Hypothalamus (tissue), 51 donors: ENCODE measurements around the gene WDR45B.
"Not testable (repeated sequence)": the region's sequence is repeated elsewhere in the genome, so short reads cannot be mapped to it uniquely, and the experiment has no call there.

Source experiments
- DNase-seq, 51 donors: peaks; one replicate each; lab custom pipeline; 2025; lab: John Stamatoyannopoulos, UW

Gene WDR45B

DNA sequence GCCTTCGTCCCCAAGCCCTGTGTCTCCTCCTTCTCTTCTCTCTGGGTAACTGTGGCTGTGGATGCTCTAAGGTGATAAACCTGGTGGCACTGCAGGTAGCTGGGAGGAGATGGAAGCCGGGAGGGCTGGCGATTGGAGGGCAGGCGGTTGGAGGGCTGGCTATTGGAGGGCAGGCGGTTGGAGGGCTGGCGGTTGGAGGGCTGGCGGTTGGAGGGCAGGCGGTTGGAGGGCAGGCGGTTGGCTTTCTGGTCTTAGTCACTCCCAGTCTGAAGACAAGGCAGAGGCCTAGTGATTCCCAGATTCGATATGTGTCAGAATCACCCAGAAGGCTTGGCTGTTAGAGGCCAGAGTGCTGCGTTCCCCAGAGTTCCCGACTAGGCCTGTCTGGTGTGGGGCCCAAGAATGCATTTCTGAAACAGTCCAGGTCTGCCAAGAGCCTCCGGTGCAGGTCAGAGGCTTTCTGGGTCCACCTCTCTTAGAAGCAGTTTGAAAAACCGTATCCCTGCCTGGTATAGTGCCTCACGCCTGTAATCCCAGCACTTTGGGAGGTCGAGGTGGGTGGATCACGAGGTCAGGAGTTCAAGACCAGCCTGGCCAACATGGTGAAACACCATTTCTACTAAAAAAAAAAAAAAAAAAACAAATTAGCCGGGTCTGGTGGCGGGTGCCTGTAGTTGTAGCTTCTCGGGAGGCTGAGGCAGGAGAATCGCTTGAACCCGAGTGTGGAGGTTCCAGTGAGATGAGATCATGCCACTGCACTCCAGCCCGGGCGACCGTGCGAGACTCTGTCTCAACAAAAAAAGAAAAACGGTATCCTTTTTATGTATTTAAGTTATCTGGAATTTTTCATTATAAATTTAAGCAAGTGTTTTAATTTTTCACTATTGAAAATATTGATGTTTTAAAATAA, 59.7 kb downstream of the WDR45B start:
- no peak for DNase-seq

- DNase-seq: no peak
Measured at GRCh38 chr17:82587234-82588086, 60.8 kb downstream of the WDR45B start.

DNA sequence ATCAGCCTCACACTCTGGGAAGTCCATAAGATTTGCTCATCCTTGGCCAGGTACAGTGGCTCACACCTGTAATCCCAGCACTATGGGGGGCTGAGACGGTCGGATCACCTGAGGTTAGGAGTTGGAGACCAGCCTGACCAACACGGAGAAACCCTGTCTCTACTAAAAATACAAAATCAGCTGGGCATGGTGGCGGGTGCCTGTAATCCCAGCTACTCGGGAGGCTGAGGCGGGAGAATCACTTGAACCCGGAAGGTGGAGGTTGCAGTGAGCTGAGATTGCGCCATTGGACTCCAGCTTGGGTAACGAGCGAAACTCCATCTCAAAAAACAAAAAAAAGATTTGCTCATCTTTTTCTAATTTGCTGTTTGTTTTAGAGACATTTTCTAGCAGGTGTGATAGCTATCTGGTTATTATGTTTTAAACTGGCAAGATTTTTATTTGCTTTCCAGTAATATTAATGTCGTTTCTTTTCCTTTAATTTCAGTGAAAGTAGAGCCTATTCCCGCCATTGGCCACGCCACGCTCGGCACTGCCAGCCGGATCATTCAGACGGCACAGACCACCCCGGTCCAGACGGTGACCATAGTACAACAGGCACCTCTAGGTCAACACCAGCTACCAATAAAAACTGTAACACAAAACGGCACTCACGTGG, 61.5 kb downstream of the WDR45B start:
- no peak for DNase-seq

DNA sequence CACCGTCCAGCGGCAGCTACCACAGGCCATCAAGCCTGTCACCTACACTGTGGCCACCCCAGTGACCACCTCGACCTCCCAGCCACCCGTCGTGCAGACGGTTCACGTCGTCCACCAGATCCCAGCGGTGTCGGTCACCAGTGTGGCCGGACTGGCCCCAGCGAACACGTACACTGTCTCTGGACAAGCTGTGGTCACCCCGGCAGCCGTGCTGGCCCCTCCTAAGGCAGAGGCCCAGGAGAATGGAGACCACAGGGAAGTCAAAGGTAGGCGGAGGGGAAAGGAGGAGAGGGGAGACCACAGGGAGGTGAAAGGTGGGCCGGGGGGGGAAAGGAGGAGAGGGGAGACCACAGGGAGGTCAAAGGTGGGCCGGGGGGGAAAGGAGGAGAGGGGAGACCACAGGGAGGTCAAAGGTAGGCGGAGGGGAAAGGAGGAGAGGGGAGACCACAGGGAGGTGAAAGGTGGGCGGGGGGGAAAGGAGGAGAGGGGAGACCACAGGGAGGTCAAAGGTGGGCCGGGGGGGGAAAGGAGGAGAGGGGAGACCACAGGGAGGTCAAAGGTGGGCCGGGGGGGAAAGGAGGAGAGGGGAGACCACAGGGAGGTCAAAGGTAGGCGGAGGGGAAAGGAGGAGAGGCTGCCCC, 62.2 kb downstream of the WDR45B start:
- peak in 16 of 51 donors; percentile 14 to 73 (median 32) for DNase-seq

DNA sequence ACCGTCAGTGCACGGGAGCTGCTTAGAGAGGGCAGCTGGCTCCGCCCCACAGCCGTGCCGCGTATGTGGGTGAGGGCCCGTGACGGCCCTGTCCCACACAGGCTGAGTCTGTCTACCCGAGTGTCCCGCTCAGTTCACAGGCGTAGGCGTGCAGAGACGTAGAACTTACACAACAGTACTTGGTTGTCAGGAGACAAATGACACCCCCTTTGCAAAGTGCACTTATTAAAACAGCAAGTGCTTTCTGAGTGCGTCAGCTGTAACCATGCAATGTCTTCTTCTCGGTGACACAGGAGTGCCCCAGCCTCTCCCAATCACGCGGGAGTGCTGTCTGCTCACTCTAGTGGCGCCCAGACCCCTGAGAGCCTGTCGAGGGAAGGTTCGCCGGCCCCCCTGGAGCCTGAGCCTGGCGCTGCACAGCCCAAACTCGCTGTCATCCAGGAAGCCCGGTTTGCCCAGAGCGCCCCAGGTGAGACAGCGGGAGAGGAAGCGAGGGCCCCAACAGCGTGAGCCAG, 64.5 kb downstream of the WDR45B start:
- DNase-seq: peak in 3 of 51 donors; percentile 28 to 41 (median 30)

DNA sequence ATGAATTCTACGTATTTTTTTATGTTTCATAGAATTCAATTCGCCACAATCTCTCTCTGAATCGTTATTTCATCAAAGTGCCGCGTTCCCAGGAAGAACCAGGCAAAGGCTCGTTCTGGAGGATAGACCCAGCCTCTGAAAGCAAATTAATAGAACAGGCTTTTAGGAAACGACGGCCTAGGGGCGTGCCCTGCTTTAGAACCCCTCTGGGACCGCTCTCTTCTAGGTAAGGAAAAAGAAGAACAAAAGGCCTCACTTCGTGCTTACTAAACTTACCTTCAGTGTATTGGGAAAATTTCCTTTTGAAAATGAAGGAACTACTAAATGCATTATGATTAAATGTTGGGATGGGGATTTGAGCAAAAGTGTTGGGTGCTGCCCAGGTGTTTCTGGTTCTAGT, 65.5 kb downstream of the WDR45B start:
- no peak for DNase-seq

DNA sequence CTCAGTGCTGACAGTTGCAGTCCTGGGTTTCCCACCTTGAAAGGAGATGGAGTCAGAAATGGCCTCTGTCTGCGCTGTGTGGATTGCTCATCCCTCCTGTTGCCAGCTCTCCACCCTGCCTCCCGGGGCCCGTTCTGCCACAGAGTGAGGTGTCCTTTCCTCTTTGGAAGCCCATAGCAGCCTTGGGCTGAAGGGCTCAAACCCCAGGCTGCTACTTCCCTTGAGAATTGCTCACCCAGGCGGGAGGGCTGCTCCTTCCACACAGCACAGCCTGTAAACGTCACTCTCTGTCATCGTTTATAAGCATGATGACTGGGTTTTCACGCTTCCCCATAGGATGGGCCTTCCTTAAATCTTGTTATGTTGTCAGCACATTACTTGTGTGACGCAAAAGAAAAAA, 66.0 kb downstream of the WDR45B start:
- no peak for DNase-seq

DNA sequence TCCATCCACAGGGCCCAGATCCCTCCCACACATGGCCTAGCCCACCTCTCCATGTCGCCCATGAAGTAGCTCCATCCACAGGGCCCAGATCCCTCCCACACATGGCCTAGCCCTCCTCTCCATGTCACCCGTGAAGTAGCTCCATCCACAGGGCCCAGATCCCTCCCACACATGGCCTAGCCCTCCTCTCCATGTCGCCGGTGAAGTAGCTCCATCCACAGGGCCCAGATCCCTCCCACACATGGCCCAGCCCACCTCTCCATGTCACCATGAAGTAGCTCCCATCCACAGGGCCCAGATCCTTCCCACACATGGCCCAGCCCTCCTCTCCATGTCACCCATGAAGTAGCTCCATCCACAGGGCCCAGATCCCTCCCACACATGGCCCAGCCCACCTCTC, 68.3 kb downstream of the WDR45B start:
- not testable (repeated sequence) for DNase-seq

DNA sequence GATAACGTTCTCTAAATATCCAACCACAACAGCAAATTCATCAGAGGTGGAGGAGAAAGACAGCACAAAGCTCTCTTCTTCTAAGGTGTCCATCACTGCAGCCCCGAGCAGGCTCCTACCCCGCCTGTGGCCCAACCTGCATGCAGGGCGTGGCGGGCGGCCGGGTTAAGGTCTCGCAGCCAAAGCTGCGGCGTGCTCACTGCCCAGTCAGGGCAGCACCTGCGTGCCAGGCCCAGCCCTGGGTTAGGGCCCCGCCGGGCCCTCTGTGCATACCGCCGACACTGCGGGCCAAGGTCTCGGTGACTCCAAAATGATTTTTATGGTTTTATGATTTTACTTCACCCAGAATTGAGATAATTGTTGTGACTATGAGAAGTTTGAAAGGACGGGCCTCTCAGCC, 70.9 kb downstream of the WDR45B start:
- DNase-seq: no peak

DNA sequence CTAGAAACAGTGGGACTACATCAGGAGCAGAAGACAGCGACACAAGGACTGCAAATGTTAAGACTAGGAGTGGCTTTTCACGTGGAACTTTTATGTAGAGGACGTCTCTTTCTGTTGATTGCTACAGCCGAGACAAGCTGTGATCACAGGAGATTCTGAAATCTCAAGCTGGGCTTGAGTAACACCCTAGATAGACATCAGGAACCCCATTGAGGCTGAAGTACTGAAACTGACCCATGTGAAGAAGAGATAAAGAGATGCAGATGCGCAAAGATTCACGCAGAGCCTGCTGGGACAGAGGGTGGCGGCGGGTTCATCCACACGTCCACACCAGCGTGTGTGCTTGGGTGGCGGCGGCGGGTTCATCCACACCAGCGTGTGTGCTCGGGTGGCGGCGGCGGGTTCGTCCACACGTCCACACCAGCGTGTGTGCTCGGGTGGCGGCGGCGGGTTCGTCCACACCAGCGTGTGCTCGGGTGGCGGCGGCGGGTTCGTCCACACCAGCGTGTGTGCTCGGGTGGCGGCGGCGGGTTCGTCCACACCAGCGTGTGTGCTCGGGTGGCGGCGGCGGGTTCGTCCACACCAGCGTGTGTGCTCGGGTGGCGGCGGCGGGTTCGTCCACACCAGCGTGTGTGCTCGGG, 72.5 kb downstream of the WDR45B start:
- not testable (repeated sequence) for DNase-seq

DNA sequence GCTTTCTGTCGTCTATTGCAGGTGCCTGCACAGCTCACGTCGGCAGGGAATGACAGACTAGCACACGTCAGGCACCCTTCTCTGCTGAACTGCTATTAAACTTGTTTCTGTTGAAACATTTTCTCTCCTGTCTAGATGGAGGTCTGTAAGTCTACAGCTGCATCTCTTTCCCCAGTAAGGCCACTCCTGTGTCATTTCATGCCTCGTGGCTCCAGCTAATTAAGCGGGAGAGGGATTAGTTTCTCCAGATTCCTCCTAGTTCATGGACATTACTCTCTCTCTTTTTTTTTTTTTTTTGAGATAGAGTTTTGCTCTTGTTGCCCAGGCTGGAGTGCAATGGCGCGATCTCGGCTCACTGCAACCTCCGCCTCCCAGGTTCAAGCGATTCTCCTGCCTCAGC, 74.2 kb downstream of the WDR45B start:
- no peak for DNase-seq

DNA sequence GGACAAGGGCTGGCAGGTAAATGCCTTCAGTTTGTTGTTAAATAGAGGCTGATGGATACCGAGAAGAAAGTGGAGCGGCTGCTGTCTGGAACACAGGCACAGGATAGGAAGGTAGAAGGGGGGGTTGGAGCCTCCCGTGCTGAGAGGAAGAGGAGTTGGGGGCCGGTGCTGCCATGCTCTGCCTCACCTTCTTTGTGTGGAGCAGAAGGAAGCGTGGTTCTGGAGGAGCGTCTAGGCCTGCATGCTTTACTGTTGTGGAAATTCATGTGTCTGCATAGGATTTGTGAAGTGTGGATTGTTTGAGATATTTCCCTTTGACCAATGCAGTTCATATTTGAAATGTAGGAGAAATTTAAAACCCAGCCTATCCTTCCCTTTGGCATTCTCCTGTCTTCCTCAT, 76.4 kb downstream of the WDR45B start:
- no peak for DNase-seq

DNA sequence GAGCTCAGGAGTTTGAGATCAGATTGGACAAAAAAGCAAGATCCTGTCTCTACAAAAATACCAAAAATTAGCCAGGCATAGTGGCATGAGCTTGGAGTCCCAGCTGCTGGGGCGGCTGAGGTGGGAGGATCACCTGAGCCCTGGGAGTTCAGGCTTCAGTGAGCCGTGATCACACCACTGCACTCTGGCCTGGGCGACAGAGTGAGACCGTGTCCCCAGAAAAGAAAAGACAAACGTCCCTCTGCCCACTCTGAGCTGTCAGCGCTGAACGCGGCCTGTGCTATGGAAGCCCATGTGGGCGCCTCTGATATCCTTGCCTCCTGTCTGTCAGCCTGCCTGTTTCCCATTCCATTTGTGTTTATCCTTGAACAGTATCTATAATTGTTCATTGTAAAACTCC, 78.0 kb downstream of the WDR45B start:
- no peak for DNase-seq

DNA sequence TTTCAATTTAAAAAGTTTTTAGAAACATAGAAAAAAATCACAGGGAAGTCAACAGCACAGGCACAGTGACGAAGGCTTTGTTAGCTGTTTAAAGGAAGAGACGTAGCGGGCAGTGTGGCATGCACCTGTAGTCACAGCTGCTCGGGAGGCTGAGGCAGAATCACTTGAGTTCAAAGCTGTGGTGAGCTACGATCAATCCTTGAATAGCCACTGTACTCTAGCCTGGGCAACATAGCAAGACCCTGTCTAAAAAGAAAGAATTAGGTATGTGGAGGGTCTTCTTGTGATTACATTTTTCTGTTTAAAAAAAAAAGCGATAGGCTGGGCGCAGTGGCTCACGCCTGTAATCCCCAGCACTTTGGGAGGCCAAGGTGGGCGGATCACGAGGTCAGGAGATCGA, 78.6 kb downstream of the WDR45B start:
- DNase-seq: no peak

DNA sequence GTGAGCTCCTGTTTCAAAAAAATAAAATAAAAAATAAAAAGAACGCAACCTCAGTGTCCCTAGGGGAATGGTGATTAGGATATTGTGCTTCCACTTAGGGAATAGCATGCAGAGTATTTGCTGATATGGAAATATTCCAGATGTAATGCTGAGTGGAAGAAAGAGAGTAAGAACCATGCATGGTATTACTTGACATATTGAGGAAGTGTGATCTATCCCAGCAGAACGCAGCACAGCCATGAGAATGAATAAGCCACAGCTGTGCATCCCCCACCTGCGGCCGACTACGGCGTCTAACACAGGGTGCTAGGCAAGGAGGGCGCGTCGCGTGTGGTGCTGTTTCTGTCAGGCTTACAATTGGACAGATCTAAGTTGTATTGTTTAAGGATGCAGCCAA, 79.2 kb downstream of the WDR45B start:
- no peak for DNase-seq

GRCh38 chr17:82567286-82567685, 81.0 kb downstream of the WDR45B start:
- no peak for DNase-seq

GRCh38 chr17:82566129-82566960, 81.9 kb downstream of the WDR45B start:
- DNase-seq: peak in 2 of 51 donors; percentile 13 to 29

DNA sequence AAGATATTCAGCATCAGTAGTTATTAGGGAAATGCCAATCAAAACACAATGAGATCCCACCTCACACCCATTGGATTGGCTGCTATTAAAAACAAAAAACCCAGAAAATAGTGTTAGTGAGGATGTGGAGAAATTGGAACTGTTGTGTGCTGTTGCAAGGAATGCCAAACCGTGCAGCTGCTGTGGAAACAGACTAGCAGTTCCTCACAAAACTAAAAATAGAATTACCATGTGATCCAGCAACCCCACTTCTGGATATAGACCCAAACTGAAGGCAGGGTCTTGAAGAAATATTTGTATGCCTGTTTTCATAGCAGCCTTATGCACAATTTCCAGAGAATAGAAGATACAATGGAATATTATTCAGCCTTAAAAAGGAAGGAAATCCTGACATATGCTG, 82.7 kb downstream of the WDR45B start:
- DNase-seq: peak in 1 of 51 donors; percentile 46
